HG02884 (cell line): ENCODE measurements around the gene TRMT6.

Experiments used
- ATAC-seq: cut with Tn5 transposase; IDR thresholded peaks from one replicate; pipeline ENCODE4 v1.9.1; 2021; ENCODE audit warnings: mild to moderate bottlenecking, moderate library complexity; ENCODE audit not compliant: unreplicated experiment

TRMT6 gene

DNA sequence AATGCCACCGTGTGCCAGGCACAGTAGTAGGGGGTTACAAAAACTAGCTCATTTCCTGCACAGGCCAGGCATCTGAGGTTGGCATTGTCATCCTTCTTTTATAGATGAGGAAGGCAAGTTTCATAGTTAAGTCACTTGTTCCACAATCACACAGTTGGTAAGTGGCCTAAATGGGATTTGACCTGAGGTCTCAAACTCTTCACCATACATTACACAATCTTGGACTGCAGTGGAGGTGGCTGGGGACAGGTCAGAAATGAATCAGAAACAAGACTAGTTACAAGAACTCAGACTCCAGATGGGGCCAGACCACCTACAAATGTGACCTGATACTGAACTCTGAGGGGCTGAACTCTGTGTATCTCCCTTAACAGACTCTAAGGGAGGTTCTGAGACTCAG is 49.4 kb downstream of the TRMT6 start:
- ATAC-seq: no peak

DNA sequence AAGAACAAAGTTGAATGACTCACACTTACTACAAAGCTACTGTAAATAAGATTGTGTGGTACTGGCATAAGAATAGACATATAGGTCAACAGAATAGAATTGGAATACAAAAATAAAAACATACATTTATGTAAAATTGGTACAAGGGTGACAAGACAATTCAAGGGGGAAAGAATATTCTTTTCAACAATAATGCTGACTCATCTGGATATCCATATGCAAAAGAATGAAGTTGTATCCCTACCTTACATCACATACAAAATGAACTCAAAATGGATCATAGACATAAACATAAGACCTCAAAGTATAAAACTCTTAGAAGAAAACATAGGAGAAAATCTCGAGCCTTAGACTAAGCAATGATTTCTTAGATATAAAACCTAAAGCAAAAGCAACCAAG is 50.9 kb downstream of the TRMT6 start:
- ATAC-seq: no peak

DNA sequence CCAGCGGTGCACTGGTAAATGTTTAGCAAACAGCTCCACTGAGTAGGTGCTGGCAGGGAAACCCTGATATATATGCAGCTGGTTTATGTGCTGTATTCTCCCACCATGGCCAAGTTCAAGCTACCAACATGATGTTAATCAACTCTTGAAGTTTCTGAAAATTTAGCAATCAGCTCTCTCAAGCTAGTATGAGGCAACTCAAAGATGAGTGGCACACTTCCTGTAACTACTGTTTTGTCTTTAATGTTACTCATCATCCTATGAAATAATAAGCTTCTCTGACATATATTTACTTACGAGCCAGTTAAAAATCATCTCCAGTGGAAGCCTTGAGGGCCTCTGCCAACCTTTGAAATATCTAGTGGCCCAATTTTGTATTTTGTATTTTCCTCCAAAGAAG is 54.7 kb downstream of the TRMT6 start:
- no peak for ATAC-seq

DNA sequence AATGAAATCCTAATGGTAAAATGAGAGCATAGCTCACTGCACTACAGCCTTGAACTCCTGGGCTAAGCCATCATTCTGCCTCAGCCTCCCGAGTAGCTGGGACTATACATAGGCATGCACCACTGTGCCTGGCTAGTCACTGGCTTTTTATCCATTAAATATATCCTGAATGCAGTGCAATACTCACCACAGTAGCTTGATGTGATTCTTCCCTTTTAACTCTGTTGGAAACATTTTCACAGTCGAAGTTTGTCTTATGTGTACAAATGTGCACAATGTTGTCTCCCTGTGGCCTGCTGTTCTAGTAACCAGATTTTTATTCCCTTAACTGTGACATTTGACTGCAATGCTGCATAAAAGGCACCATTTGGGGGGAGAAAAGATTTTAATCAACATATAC is 56.7 kb downstream of the TRMT6 start:
- ATAC-seq: no peak

DNA sequence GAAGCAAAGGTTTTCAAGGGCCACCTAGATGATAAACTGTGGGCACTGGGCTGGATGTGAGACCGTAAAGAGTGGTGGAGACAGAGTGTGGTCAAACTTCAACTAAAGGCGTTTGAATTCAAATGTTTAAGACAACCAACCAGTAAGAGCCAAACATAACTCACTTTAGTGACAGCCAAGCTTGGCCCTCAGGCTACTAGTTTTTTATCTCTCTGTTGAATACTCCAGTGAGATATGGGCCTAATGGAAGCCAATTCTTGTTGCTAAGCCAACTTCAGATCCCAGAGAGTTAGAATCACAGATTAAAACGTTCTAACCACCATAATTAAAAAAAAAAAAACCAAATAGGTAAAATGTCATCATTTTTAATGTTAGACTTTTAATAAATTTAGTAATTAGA is 57.3 kb downstream of the TRMT6 start:
- no peak for ATAC-seq

DNA sequence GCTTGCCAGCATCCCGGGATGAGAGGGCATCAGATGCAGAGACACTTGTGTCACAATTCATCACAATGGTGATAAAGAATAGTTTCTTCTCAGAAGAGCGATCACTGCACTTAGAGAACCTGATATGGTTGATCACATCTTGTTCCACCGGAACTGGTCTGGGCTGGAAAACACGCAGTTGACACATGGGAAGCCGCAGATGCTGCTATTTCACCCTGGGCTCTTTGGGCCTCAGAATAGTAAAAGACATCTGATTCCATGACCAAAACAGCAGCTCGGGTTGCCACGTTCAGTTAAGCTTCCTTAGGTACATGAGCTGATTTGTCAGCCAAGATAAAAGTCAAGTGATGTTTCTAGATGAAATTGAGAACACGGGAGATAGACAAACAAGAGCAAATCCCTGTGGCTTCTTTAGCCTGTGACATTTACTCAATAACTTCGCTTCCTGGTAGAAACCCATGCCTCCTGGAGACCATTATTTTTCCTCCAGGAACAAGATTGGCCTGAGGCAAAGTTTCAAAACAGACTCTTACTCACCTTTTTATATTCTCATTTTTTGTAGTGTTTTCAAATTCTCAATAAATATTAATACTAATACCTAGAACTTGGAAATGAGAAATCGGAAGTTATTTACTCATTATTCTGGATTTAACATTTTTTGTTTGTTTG is 59.4 kb downstream of the TRMT6 start:
- ATAC-seq: no peak

DNA sequence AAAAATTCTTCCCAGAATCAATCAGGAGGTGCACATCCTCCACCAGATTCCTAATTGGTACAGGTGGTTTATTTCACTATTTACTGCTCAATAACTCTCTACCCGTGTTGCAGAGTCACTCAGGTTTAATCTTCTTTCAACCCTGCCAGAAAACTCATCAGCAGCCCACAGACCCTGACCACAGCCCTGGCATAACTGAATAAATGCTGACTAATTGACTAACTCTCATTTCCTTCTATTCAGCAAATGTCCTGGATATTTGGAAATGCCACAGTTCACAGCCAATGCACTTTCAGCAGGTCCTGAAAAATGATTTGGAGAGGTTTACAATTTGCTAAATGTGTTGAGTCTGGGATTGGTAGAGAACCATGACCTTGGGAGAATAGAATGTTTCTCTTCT is 62.3 kb downstream of the TRMT6 start:
- ATAC-seq: no peak

DNA sequence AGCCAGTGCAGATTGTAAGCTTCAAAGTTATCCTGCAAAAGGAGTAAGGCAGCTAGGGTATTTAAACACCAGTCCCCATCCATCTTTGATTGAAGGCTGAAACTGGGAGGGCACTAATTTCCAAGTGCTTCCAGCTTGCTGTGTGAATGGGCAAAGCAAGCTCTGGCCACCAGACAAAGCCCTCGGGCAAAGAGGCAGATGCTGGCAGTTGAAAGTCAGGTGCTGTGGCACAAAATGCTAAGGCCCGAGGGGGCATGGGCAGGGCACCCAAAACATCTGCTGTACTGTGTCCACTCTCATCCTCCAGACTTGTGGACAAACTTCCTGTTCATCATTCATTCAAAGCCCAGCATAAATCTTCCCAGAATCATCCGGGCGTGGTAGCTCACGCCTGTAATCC is 62.9 kb downstream of the TRMT6 start:
- ATAC-seq: no peak
